C4-2B (cell line): Measurements from ENCODE around the gene CNFN.

Source experiments
- ZFX ChIP-seq: fragments of 450-650 bp; IDR thresholded peaks from 2 replicates; pipeline ENCODE4 v1.6.1; 2017
- TF ChIP-seq, protein P1 (sequence below): fragments of 450-650 bp; conservative IDR thresholded peaks from 2 replicates; pipeline ENCODE4 v1.5.1; 2017; ENCODE audit warnings: mild to moderate bottlenecking

DNA sequence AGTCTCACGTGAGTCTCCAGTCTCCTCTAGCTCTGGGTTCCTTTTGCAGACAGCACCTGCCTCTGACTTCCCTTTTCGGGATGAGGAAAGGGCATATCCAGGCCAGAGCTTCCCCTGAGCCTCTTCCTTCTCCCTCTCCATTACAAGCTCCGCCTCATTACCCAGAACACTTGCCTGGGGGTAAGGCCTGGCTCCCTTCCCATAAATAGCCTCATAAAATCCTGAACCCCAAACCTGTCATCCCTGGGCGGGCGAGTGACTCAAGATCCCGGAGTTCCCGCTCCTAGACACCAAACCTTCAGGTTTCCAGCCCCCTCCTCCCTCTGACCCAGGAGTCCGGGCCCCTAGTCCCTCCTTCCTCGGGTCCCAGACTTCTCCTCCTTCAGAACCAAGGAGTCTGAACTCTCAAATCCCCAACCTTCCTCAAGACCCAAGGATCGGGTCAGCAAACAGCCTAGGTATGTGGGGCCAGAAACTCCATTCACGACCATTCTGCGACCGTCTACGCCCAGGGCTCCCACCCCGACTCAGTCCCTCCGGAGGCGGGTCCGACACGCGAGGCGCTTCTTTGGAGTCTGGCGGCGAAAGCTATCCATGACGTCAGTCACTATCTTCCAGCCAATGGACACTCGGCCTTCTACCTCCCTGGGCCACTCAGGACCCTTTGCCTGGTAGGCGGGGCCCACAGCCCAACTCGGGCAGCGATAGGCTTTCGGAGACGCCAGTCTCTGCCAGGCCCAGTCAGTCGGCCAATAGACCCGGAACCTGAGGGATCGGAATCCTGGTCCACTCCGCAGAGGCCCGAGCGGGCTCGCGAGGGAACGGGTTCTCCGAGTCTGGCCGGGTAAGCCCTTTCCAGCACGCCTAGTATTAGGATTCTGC lies 6.5 kb upstream of the CNFN start:
- TF ChIP-seq, protein P1, sequence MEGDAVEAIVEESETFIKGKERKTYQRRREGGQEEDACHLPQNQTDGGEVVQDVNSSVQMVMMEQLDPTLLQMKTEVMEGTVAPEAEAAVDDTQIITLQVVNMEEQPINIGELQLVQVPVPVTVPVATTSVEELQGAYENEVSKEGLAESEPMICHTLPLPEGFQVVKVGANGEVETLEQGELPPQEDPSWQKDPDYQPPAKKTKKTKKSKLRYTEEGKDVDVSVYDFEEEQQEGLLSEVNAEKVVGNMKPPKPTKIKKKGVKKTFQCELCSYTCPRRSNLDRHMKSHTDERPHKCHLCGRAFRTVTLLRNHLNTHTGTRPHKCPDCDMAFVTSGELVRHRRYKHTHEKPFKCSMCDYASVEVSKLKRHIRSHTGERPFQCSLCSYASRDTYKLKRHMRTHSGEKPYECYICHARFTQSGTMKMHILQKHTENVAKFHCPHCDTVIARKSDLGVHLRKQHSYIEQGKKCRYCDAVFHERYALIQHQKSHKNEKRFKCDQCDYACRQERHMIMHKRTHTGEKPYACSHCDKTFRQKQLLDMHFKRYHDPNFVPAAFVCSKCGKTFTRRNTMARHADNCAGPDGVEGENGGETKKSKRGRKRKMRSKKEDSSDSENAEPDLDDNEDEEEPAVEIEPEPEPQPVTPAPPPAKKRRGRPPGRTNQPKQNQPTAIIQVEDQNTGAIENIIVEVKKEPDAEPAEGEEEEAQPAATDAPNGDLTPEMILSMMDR, result no peak
- no peak for TF ChIP-seq ZFX
